HFF-Myc (cell line): ENCODE measurements around the gene CARD11.

ENCODE experiments used
- DNase-seq: peaks from one replicate; pipeline ENCODE4 v3.0.0-alpha.2; 2011; ENCODE audit warnings: low read depth; ENCODE audit errors: extremely low read depth
- H3K4me3 ChIP-seq: replicated peaks from 2 replicates; pipeline ENCODE4 v1.5.1; 2011; ENCODE audit warnings: low read depth, mild to moderate bottlenecking, control low read depth, low read length
- CTCF ChIP-seq: IDR thresholded peaks from 2 replicates; pipeline ENCODE4 v1.5.1; 2012; ENCODE audit warnings: mild to moderate bottlenecking, low read depth, low read length, control low read depth; ENCODE audit errors: missing control alignments

CARD11 gene

DNA sequence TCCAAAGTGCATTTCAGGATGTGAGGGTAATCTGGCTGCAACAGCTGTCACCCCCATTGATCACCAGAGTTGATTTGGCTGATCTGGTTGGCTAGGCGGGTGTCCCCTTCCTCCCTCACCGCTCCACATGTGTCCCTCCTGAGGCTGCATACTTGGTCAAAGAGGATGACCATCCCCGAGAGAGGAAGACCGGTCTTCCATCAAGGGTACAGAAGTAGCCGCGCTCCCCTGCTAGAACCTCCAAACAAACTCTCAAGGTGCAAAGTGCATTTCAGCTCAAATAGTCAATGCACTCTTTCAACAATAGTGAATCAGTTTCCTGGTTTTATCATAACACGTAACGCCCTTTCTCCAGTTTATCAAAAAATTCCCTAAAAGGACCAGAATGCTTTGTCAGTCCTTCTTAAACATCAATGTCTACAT is 44.6 kb downstream of the CARD11 start:
- H3K4me3 ChIP-seq = no peak overlapping the region
- DNase-seq = no peak
- TF ChIP-seq CTCF = no peak

GRCh38 chr7:2997014-2997413 is 46.7 kb downstream of the CARD11 start:
- no peak for TF ChIP-seq CTCF
- no peak for DNase-seq
- no peak overlapping the region for H3K4me3 ChIP-seq

GRCh38 chr7:2996141-2996540 is 47.5 kb downstream of the CARD11 start:
- H3K4me3 ChIP-seq = no peak overlapping the region
- TF ChIP-seq CTCF = no peak
- no peak for DNase-seq

DNA sequence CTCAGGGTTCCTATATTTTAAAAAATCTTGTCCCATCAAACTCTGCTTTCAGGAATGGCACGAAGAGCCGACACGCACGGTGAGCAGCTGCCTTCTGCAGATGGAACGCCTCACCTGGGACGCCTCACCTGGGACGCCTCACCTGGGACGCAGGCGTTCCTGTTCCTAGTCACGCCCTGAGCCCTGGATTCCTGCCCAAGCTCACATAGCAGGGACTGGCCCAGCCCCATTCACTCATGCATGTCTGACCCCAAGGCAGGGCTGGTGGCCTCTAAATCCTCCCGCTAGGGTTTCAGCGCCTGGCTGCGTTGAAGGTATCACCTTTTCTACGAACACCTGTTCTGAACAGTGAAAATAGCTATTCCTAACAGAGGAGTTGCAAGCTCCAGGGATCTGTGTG is 49.8 kb downstream of the CARD11 start:
- no peak for DNase-seq
- TF ChIP-seq CTCF = no peak

DNA sequence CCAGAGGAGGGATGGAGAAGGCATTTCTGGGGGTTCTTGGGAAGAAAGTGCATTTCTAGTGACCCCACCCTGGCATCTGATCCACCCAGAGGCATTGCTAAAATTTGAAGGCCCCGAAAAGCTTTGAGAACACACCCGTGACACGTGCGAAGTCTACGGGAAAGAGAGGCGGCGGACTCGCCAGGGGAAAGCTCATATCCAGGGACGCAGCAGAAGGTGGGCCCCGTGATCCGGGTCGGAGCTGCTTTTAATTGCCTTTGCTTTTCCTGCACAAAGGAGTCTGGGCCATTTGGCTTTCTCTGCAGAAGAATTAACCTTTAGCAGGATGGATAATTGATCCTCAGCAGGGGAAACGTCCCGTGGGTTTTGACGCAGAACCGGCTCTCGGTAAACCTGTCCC is 50.3 kb downstream of the CARD11 start:
- no peak overlapping the region for H3K4me3 ChIP-seq
- TF ChIP-seq CTCF = no peak
- DNase-seq = no peak

More for the DNA sequence above, 49.8 kb downstream of the CARD11 start:
- no peak overlapping the region for H3K4me3 ChIP-seq

DNA sequence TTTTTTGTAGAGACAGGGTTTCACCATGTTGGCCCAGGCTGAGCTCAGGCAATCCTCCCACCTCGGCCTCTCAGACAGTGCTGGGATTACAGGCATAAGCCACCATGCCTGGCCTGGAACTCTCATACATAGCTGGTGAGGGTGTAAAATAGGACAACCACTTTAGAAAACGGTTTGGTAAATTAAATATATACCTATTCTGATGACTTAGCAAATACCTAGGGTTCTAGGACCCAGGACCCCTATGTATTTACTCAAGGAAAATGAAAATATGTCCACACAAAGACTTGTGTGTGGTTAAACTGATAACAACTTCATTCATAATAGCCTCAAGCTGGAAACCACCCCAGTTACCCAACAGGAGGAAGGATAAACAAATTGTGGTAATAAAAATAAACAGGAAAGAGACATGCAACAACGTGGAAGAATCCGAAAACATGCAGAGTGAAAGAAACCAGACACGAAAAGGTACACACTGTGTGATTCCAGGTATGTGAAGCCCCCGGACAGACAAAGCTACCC is 52.7 kb downstream of the CARD11 start:
- no peak for DNase-seq
- TF ChIP-seq CTCF = no peak
- no peak overlapping the region for H3K4me3 ChIP-seq

DNA sequence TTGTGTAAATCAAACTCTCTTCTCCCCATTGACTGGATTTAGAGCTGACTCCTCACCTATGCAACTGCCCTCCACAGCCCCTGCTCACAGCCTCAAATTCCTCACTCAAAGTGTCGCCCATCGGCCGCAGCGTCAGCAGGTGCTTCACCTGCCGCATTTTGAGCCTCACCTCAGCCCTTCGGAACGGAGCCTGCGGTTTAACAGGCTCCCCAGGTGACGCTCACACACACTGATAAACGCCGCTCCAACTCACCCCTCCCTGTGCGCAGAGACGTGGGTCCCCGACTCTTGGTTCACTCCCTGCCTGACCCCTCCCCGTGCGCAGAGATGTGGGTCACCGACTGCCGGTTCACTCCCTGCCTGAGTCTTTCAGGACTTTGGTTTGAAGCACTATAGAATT is 57.1 kb downstream of the CARD11 start:
- no peak overlapping the region for H3K4me3 ChIP-seq
- no peak for DNase-seq
- TF ChIP-seq CTCF = no peak
